HEK293T (cell line): ENCODE results near the gene BTN3A1.

Source experiments
- ARNT ChIP-seq: fragments of 450-650 bp; IDR thresholded peaks from 2 replicates; pipeline ENCODE4 v1.6.1; 2017; ENCODE audit warnings: mild to moderate bottlenecking
- BHLHE40 ChIP-seq: fragments of 450-650 bp; IDR thresholded peaks from 2 replicates; pipeline ENCODE4 v1.6.1; 2016; ENCODE audit warnings: mild to moderate bottlenecking, moderate library complexity, borderline replicate concordance
- ELF4 ChIP-seq: fragments of 450-650 bp; IDR thresholded peaks from 2 replicates; pipeline ENCODE4 v1.6.1; 2017; ENCODE audit warnings: antibody characterized with exemption
- FOXA1 ChIP-seq: fragments of 450-650 bp; IDR thresholded peaks from 2 replicates; pipeline ENCODE4 v1.6.1; 2016; ENCODE audit warnings: mild to moderate bottlenecking
- FOXK2 ChIP-seq: fragments of 450-650 bp; IDR thresholded peaks from 2 replicates; pipeline ENCODE4 v1.6.1; 2016; ENCODE audit warnings: mild to moderate bottlenecking
- FOXM1 ChIP-seq: fragments of 450-650 bp; IDR thresholded peaks from 2 replicates; pipeline ENCODE4 v1.6.1; 2017; ENCODE audit warnings: mild to moderate bottlenecking, borderline replicate concordance
- HDGF ChIP-seq: fragments of 450-650 bp; IDR thresholded peaks from 2 replicates; pipeline ENCODE4 v1.6.1; 2017; ENCODE audit warnings: antibody characterized with exemption, borderline replicate concordance
- L3MBTL2 ChIP-seq: fragments of 450-650 bp; conservative IDR thresholded peaks from 2 replicates; pipeline ENCODE4 v1.6.1; 2016; ENCODE audit warnings: mild to moderate bottlenecking
- LEF1 ChIP-seq: fragments of 450-650 bp; IDR thresholded peaks from 2 replicates; pipeline ENCODE4 v1.6.1; 2017; ENCODE audit warnings: mild to moderate bottlenecking, borderline replicate concordance
- NFRKB ChIP-seq: fragments of 450-650 bp; IDR thresholded peaks from 2 replicates; pipeline ENCODE4 v1.6.1; 2016; ENCODE audit warnings: mild to moderate bottlenecking, moderate library complexity
- PKNOX1 ChIP-seq: fragments of 450-650 bp; IDR thresholded peaks from 2 replicates; pipeline ENCODE4 v1.6.1; 2016
- SP1 ChIP-seq: fragments of 450-650 bp; IDR thresholded peaks from 2 replicates; pipeline ENCODE4 v1.6.1; 2017
- SUZ12 ChIP-seq: fragments of 450-650 bp; IDR thresholded peaks from 2 replicates; pipeline ENCODE4 v1.6.1; 2016; ENCODE audit warnings: mild to moderate bottlenecking
- ZNF384 ChIP-seq: fragments of 450-650 bp; IDR thresholded peaks from 2 replicates; pipeline ENCODE4 v1.6.1; 2016

GRCh38 chr6:26464416-26465131 is 62.5 kb downstream of the BTN3A1 start:
- no peak for TF ChIP-seq ARNT
- no peak for TF ChIP-seq SUZ12
- TF ChIP-seq NFRKB, result no peak
- no peak for TF ChIP-seq SP1
- no peak for TF ChIP-seq FOXM1
- TF ChIP-seq ELF4, result no peak
- no peak for TF ChIP-seq FOXA1
- no peak for TF ChIP-seq HDGF
- TF ChIP-seq L3MBTL2, result no peak
- TF ChIP-seq ZNF384, result no peak
- TF ChIP-seq FOXK2, result no peak
- TF ChIP-seq BHLHE40, result no peak
- no peak for TF ChIP-seq PKNOX1
- TF ChIP-seq LEF1, result no peak
